HUES6 (cell line): Measurements from ENCODE around the gene MRGPRF.

ENCODE experiments used
- H3K27ac ChIP-seq: 2 replicates; pipeline ENCODE4 v1.7.0; 2013; ENCODE audit warnings: low read depth, mild to moderate bottlenecking, low read length, inconsistent platforms
- H3K27me3 ChIP-seq: 2 replicates; pipeline ENCODE4 v1.6.1; 2013; ENCODE audit warnings: low read length; ENCODE audit not compliant: control insufficient read depth, insufficient read depth
- H3K36me3 ChIP-seq: 2 replicates; pipeline ENCODE4 v1.6.1; 2013; ENCODE audit warnings: low read length; ENCODE audit not compliant: control insufficient read depth, insufficient read depth
- H3K4me1 ChIP-seq: 2 replicates; pipeline ENCODE4 v1.6.1; 2013; ENCODE audit warnings: low read length; ENCODE audit not compliant: control insufficient read depth, insufficient read depth
- H3K4me3 ChIP-seq: 2 replicates; pipeline ENCODE4 v1.5.1; 2013; ENCODE audit warnings: low read depth, low read length
- H3K9ac ChIP-seq: one replicate; pipeline ENCODE4 v1.6.1; 2013; ENCODE audit warnings: mild to moderate bottlenecking, low read length
- H3K9me3 ChIP-seq: 2 replicates; pipeline ENCODE4 v1.6.1; 2013; ENCODE audit warnings: low read depth, low read length; ENCODE audit not compliant: control insufficient read depth, insufficient read depth

MRGPRF gene, protein sequence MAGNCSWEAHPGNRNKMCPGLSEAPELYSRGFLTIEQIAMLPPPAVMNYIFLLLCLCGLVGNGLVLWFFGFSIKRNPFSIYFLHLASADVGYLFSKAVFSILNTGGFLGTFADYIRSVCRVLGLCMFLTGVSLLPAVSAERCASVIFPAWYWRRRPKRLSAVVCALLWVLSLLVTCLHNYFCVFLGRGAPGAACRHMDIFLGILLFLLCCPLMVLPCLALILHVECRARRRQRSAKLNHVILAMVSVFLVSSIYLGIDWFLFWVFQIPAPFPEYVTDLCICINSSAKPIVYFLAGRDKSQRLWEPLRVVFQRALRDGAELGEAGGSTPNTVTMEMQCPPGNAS

DNA sequence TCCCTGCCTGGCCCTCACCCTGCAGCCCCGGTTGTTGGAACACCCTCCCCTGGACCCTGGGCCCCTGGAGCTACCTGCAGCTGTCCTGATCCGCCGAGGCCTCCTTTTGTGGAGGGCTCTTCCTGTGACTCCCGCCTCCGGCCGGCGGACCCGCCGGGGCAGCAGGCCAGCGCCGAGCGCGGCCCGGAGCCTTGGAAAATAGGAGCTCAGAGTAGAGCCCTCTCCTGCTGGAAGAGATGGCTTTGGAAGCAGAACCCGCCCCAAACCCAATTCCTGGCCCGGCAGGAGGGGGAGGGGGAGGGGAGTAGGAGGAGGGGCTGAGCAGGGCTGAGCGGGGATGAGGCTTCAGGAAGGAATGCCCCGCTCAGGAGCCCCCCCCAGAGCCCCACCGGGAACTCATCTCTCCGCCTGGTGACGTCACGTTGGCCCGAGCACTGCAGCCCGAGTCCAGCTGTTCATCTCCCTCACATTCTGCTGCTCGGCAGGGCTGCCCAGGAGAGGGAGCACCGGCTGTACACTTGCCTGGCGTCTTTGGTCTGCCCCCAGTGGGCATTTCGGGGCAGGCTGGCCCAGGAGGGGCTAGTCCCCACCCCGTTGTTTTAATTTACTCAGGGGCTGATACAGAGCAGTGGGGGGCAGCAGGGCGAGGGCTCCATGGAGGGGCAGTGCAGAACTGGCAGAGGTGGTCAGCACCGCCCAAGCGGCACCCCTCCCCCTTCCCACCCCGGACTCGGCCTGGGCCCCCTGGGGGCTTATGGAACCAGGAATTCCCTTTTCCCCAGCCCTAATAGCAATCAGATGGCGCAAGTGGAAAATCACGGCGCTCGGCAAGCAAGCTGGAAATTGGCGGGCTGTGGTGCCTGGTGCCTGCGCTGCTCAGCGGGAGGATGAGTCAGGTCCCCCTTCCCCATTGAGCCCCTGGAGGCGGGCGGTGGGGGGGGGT lies at the start of gene MRGPRF:
Gene MRGPRF (minus strand): TSS at position 238 of the 943 bp plus-strand sequence. CDS start 3,345 bp downstream, outside the sequence.
- H3K27me3 ChIP-seq = no peaks in the 10 kb centered on the region

DNA sequence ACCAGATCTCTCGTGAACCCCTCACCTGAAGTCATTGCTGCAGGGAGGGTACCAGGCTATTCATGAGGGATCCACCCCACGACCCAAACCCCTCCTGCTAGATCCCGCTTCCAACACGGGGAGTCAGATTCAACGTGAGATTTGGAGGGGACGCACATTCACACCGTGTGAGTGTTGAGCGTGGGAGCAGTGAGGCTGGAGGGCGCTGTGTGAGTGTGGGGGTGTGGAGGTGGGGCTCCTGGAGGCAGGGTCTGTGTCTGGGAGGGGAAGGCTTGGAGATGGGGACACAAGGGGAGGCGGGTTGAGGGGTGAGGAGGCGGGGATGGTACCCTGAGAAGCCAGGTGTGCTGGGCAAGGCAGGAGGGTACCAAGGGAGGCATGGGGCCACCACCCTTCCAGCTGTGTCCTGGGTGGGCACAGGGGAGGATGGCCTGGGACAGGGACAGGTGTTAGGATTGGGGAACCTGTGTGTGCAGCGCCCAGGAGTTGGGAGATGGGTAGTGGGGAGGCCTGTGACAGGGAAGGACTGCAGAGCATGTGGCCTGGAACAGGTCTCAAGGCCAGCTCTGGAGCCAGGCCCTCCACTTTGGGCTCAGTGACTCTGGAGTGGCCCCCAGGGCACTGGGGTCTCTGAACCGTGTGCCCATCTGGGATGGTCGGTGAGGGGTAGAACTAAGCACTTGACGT lies 49.3 kb upstream of the MRGPRF start:
- no peaks in the 10 kb centered on the region for H3K4me1 ChIP-seq
- no peak overlapping the region for H3K27ac ChIP-seq
- no peaks in the 10 kb centered on the region for H3K9me3 ChIP-seq
- no peaks in the 10 kb centered on the region for H3K27me3 ChIP-seq
- H3K36me3 ChIP-seq = peaks cover 73% of the 10 kb centered on the region
- H3K9ac ChIP-seq = no peak overlapping the region
- no peak overlapping the region for H3K4me3 ChIP-seq

More for the DNA sequence above, at the start of gene MRGPRF:
- Histone ChIP-seq H3K9ac (peak within 1 kb of the TSS; percentile 70), H3K27ac (peak within 1 kb of the TSS; percentile 22; the same call in 1 of the 2 replicates), H3K36me3 (no peaks in the 10 kb centered on the region), H3K9me3 (no peaks in the 10 kb centered on the region), H3K4me3 (peak within 1 kb of the TSS; percentile 64), H3K4me1 (peaks cover 60% of the 10 kb centered on the region)

DNA sequence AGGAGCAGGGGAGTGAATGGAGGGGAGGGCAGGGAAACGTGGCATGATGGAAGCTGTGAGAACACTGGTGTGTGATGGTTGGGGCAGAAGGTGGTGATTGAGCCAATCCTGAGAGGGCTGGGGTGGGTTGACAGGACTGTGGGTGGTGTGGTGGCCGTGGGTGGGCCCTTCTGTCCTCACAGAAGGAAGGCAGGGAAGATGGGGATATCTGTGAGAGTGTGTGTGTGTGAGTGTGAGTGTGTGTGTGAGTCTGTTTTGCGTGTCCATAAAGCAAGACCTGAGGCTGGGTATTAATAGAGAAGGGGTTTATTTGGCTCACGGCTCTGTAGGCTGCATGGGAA lies 48.6 kb upstream of the MRGPRF start:
- Histone ChIP-seq H3K9ac (no peak overlapping the region), H3K4me3 (no peak overlapping the region), H3K27me3 (no peaks in the 10 kb centered on the region), H3K36me3 (peaks cover 76% of the 10 kb centered on the region), H3K27ac (no peak overlapping the region), H3K9me3 (no peaks in the 10 kb centered on the region), H3K4me1 (no peaks in the 10 kb centered on the region)

DNA sequence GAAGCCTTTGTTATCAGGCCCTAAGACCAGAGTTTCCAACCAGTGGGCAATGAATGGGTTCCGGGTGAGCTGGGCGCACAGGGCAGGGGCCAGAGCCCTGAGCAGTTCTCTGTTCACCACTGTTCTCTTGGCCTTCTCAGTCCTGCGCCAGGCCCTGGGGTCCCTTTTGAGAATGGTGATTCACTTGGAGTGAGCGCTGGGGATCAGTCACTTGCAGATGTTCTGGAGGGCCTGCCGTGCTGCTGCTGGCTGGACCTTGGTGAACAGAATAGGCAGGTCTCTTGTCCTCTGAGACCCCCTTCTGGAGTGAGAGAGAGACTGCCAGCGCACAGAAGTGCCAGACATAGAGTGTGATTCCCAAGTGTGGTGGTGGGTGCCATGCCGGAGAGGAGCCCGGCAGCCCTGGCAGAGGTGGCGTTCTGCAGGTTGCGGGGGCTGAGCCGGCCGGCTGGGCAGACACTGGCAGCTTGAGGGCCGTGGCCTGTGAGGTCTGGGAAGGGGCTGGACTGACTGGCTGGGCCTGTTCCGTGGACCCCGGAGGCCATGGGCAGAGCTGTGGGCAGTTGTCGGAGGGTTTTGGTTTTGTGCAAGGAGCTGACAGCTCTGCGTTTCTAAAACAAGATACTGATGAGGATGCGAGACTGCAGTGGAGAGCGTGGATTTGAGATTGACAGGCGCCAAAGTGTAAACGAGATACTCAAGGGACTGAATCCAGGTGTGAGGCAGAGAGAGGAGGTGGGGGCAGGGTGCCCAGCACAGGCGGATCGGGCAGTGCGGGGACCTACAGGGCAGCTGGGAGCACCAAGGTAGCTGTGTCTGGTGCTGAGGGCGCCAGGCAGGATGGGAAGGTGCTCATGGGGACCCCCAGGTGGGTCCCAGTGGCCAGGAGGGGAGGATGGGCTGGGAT lies 48.0 kb upstream of the MRGPRF start:
- H3K9me3 ChIP-seq = no peaks in the 10 kb centered on the region
- H3K27ac ChIP-seq = no peak overlapping the region
- no peaks in the 10 kb centered on the region for H3K4me1 ChIP-seq
- no peak overlapping the region for H3K4me3 ChIP-seq
- no peak overlapping the region for H3K9ac ChIP-seq
- H3K27me3 ChIP-seq = no peaks in the 10 kb centered on the region
- peaks cover 77% of the 10 kb centered on the region for H3K36me3 ChIP-seq

DNA sequence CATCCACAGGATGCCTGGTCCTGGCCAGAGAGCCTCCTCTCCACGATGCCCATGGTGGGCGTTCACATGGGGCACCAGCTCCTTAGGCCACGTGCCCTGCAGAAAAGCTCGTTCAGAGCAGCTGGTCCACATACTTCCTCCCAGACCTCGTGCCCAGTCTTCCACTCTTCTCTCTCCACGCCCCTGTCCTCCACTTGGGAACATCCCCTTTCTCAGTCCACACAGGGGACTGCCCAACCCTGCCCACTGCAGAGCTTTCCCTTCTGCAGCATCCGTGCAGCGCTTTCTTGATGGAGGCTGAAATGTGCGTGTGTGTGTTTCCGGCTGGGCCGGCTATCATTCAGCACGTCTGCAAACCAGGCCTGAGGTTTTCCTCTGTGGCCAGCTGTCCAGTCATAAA lies 46.9 kb upstream of the MRGPRF start:
- H3K27me3 ChIP-seq = no peaks in the 10 kb centered on the region
- H3K27ac ChIP-seq = no peak overlapping the region
- H3K4me3 ChIP-seq = no peak overlapping the region
- no peaks in the 10 kb centered on the region for H3K9me3 ChIP-seq
- no peak overlapping the region for H3K9ac ChIP-seq
- H3K4me1 ChIP-seq = no peaks in the 10 kb centered on the region
- peaks cover 79% of the 10 kb centered on the region for H3K36me3 ChIP-seq

DNA sequence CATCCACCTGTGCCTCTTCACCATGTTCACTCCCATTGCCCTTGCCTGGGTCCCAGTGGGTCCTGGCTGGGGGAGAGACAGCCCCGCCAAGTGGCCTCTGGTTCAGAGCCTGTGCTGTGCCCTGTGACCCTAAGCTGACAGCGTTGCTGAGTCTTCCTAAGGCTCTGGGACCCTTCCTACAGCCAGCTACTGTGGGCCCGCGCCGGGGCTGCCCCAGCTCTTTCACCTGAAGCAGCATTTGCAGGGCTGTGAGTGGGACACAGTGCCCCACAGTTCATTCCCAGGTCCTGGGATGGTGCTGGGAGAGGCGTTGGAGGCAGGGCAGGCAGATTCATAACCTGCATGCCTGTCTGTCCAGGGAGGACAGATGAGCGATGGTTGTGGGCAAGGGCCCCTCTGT lies 46.4 kb upstream of the MRGPRF start:
- Histone ChIP-seq H3K9ac (no peak overlapping the region), H3K4me1 (no peaks in the 10 kb centered on the region), H3K9me3 (no peaks in the 10 kb centered on the region), H3K27ac (no peak overlapping the region), H3K4me3 (no peak overlapping the region), H3K36me3 (peaks cover 79% of the 10 kb centered on the region), H3K27me3 (no peaks in the 10 kb centered on the region)

DNA sequence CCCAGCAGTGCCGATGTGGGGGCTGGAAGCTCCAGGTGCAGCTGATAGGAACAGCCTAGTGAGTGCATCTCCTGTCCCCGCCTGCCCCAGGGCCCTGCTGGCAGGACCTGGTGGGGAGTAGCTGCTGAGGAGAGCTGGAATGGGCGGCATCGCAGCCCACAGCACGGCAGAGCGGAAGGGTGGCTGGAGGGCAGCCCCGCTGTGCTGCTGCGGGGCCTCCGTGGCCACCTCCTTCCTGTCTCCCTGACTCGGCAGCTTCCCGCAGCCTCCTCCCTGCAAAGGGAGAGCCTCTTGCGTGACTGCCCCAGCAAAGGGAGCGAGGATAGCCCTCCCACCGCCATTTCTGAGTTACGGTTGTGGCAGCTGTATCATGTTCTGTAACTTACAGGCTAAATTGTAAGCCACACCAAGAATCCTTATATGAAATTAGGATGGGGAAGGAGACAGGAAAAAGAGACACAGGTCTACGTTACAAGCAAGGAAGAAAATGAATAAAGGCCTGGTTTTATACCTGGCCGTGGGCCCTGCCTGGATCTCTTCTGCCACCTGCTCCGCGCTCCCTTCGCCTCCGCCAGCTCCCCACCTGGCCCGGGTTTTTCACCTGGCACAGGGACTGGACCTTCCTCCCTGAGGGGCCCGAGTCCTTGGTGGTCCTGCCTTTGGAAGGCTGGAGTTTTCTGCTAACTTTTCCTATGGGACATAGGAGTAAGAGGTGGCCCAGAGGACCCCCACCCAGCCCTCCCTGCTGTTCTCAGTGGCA lies 45.6 kb upstream of the MRGPRF start:
- Histone ChIP-seq H3K4me3 (no peak overlapping the region), H3K9ac (no peak overlapping the region), H3K27ac (no peak overlapping the region), H3K36me3 (peaks cover 81% of the 10 kb centered on the region), H3K27me3 (no peaks in the 10 kb centered on the region), H3K4me1 (no peaks in the 10 kb centered on the region), H3K9me3 (no peaks in the 10 kb centered on the region)

DNA sequence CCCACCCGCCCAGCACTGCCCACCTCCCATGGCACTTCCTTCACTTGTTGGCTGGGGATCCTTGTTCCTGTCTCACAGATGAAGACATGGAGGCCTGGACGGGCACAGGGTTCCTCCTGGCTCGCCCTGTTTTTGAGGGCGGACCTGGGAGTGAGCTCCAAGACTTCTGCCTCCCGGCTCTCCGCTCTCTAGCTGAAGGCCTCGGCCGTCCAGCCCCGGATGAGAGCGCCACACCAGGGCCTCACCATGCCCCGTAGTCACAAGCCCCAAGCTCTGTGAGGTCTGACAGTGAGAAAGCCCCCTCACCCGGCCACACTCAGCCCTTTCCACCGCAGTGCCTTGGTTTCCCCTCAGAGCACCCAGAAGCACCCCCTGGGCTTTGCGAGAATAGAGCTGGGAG lies 44.8 kb upstream of the MRGPRF start:
- peaks cover 78% of the 10 kb centered on the region for H3K36me3 ChIP-seq
- H3K4me1 ChIP-seq = no peaks in the 10 kb centered on the region
- H3K27ac ChIP-seq = no peak overlapping the region
- H3K9ac ChIP-seq = no peak overlapping the region
- no peak overlapping the region for H3K4me3 ChIP-seq
- H3K9me3 ChIP-seq = no peaks in the 10 kb centered on the region
- H3K27me3 ChIP-seq = no peaks in the 10 kb centered on the region

DNA sequence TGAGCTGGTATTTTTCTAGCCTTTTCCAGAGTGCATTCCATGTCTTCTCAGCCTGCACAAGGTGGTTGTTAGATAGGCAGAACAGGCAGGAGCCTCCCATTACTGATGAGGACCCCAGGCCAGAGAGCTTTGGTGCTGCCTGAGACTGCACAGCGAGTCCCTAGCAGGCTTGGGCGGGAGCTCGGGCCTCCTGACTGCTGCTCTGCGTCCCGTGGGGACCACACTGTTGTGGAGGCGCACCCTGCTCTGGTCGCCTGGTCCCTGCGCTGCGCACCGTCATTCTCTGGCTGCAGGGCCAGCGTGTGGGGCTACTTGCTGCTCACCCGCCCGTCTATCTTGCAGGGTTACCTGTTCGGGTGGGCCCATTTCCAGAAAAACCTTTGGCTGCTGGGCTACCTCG lies 44.2 kb upstream of the MRGPRF start:
- H3K36me3 ChIP-seq = peaks cover 72% of the 10 kb centered on the region
- no peaks in the 10 kb centered on the region for H3K4me1 ChIP-seq
- H3K27ac ChIP-seq = no peak overlapping the region
- H3K4me3 ChIP-seq = no peak overlapping the region
- no peaks in the 10 kb centered on the region for H3K27me3 ChIP-seq
- no peaks in the 10 kb centered on the region for H3K9me3 ChIP-seq
- H3K9ac ChIP-seq = no peak overlapping the region
